Keratinocyte (primary cell): ENCODE data around the gene VPS37C. TPM values are rescaled to one million over a fixed set of nuclear protein-coding genes. Genes with fewer than 3 reads are reported as not detected.
"Not testable (repeated sequence)": the region's sequence is repeated elsewhere in the genome, so short reads cannot be mapped to it uniquely, and the experiment has no call there.

Source experiments
- DNase-seq: peaks from one replicate; pipeline ENCODE4 v3.0.0-alpha.2; 2011; ENCODE audit warnings: low read depth, missing footprints, low spot score
- FAIRE-seq: peaks from 2 replicates; lab custom pipeline; 2011; peaks lifted over from hg19 to GRCh38; lab: Jason Lieb, UNC
- H2AFZ ChIP-seq: 2 replicates; pipeline ENCODE4 v1.6.0; 2012; ENCODE audit warnings: low read length, control low read depth, inconsistent platforms; ENCODE audit not compliant: control insufficient read depth
- H3K27ac ChIP-seq: 2 replicates; pipeline ENCODE4 v1.5.1; 2011; ENCODE audit warnings: low read length; ENCODE audit not compliant: control insufficient read depth, insufficient read depth
- H3K27me3 ChIP-seq: 3 replicates; pipeline ENCODE4 v1.6.0; 2011; ENCODE audit warnings: low read length; ENCODE audit not compliant: control insufficient read depth, insufficient read depth; ENCODE audit errors: extremely low read depth
- H3K36me3 ChIP-seq, 2 experiments: 2 replicates in 1 of 2; 3 replicates in 1 of 2; pipeline ENCODE4 v1.5.1; 2011; ENCODE audit warnings: low read length in 2 of 2, mild to moderate bottlenecking in 1 of 2; ENCODE audit not compliant: control insufficient read depth in 2 of 2, insufficient read depth in 2 of 2; ENCODE audit errors: extremely low read depth in 1 of 2
- H3K4me1 ChIP-seq: 3 replicates; pipeline ENCODE4 v1.5.1; 2011; ENCODE audit warnings: low read length; ENCODE audit not compliant: control insufficient read depth, insufficient read depth; ENCODE audit errors: extremely low read depth
- H3K4me2 ChIP-seq: 3 replicates; pipeline ENCODE4 v1.6.0; 2011; ENCODE audit warnings: low read depth, low read length; ENCODE audit not compliant: control insufficient read depth, insufficient read depth; ENCODE audit errors: extremely low read depth
- H3K4me3 ChIP-seq, 3 experiments: fragments of 200-600 bp in 1 of 3; sonication (generic) in 1 of 3; 2 replicates in 2 of 3; 3 replicates in 1 of 3; pipeline ENCODE4 v1.5.1; 2011 to 2016; ENCODE audit warnings: low read length in 3 of 3, mild to moderate bottlenecking in 3 of 3, control low read depth in 2 of 3, inconsistent platforms in 1 of 3, low read depth in 1 of 3, mixed read lengths in 1 of 3, mixed run types in 1 of 3, moderate library complexity in 1 of 3; ENCODE audit not compliant: control insufficient read depth in 2 of 3, insufficient read depth in 2 of 3; ENCODE audit errors: extremely low read depth in 1 of 3
- H3K79me2 ChIP-seq: 2 replicates; pipeline ENCODE4 v1.6.0; 2012; ENCODE audit warnings: low read length; ENCODE audit not compliant: control insufficient read depth, insufficient read depth
- H3K9ac ChIP-seq: 3 replicates; pipeline ENCODE4 v1.6.0; 2011; ENCODE audit warnings: low read length; ENCODE audit not compliant: control insufficient read depth, insufficient read depth; ENCODE audit errors: extremely low read depth
- H3K9me1 ChIP-seq: 3 replicates; pipeline ENCODE4 v1.6.0; 2011; ENCODE audit warnings: low read length; ENCODE audit not compliant: control insufficient read depth, insufficient read depth; ENCODE audit errors: extremely low read depth
- H3K9me3 ChIP-seq: 2 replicates; pipeline ENCODE4 v1.5.1; 2012; ENCODE audit warnings: low read depth, low read length; ENCODE audit not compliant: control insufficient read depth
- H4K20me1 ChIP-seq: 3 replicates; pipeline ENCODE4 v1.6.0; 2011; ENCODE audit warnings: low read length; ENCODE audit not compliant: control insufficient read depth, insufficient read depth; ENCODE audit errors: extremely low read depth
- CTCF ChIP-seq, 3 experiments: IDR thresholded peaks in 1 of 3; conservative IDR thresholded peaks in 1 of 3; optimal IDR thresholded peaks in 1 of 3; 2 replicates in 2 of 3; 3 replicates in 1 of 3; pipeline versions ENCODE3 to v1.5.1; 2011; ENCODE audit warnings: low read length in 3 of 3, mild to moderate bottlenecking in 3 of 3, moderate library complexity in 2 of 3, control low read depth in 1 of 3, inconsistent platforms in 1 of 3; ENCODE audit not compliant: insufficient read depth in 2 of 3; ENCODE audit errors: extremely low read depth in 1 of 3
- EZH2 ChIP-seq: IDR thresholded peaks from one replicate; pipeline ENCODE4 v1.6.1; 2012; ENCODE audit warnings: inconsistent platforms, mild to moderate bottlenecking, low read length, moderate library complexity
- dilution Hi-C: fragments of 300-500 bp; cut with MboI; formaldehyde crosslinking; loops from one replicate; pipeline ENCODE4 v1.7.0; 2020; ENCODE audit warnings: low sequenced_read_pairs; ENCODE audit not compliant: extremely low pct_ligation_motif_present
- polyA plus RNA-seq, 5 experiments: library from polyadenylated mRNA; depleted of rRNA in 3 of 5; stranded (reverse) in 3 of 5; stranded (forward) in 1 of 5; unstranded in 1 of 5; fragments of >200 nt; gene quantifications; 1 replicate in 1 of 5; 2 replicates in 3 of 5; 3 replicates in 1 of 5; pipeline versions ENCODE4 v1.2.1 to v1.2.3, GENCODE V29; 2011 to 2012; ENCODE audit warnings: missing spikeins in 2 of 5, low read depth in 1 of 5, low replicate concordance in 1 of 5

Gene VPS37C
- polyA plus RNA-seq, 1 donor (not counting 4 experiments of a cell fraction or from before 2014, with no cell fraction given), result 8.0 TPM

DNA sequence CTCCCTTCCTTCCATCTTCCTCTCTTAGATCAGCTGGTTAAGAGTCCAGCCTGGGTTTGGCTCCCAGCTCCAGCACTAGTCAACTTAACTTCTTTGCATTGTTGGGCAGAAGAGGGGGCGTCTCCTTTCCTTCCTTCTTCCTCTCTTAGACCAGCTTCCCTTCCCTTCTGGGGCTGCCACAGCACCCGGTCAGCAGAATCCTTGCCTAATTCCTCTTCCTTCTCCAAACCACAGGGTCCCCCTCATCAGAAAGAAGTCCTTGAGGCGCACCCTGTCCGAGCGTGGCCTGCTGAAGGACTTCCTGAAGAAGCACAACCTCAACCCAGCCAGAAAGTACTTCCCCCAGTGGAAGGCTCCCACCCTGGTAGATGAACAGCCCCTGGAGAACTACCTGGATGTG, 42.6 kb upstream of the VPS37C start:
- H4K20me1 ChIP-seq, H3K27me3 ChIP-seq, FAIRE-seq, DNase-seq, H3K4me3 ChIP-seq, H3K4me2 ChIP-seq, H3K9me1 ChIP-seq, H3K27ac ChIP-seq, H3K36me3 ChIP-seq, H3K4me1 ChIP-seq, H3K9ac ChIP-seq, H2AFZ ChIP-seq, dilution Hi-C loops, H3K79me2 ChIP-seq, H3K9me3 ChIP-seq: not testable (repeated sequence)

- H2AFZ ChIP-seq, H3K27me3 ChIP-seq, H3K27ac ChIP-seq, H3K4me3 ChIP-seq, H3K79me2 ChIP-seq, H3K9me3 ChIP-seq, H3K4me2 ChIP-seq, H3K9ac ChIP-seq, FAIRE-seq, DNase-seq, H3K36me3 ChIP-seq, H4K20me1 ChIP-seq, H3K9me1 ChIP-seq, H3K4me1 ChIP-seq, dilution Hi-C loops: not testable (repeated sequence)
Observed at GRCh38 chr11:61202950-61203746, 41.9 kb upstream of the VPS37C start, which contains the start of gene PGA3. PGA3 (plus strand) TSS chr11:61203515; CDS start chr11:61203565, 50 bp downstream.

- TF ChIP-seq EZH2 (no peak), CTCF (optimal IDR thresholded peaks at IDR 0.05 in 1 of 3, IDR thresholded peaks at IDR 0.05 in 1 of 3, conservative IDR thresholded peaks at IDR 0.05 in 1 of 3; ENCODE audit: extremely low read depth in 1 of 3, insufficient read depth in 2 of 3, low read length in 3 of 3) (no peak)
- Histone ChIP-seq H3K4me3 (no peak overlapping the region), H3K79me2 (no peaks in the 10 kb centered on the region), H3K4me2 (no peak overlapping the region), H3K36me3 (no peaks in the 10 kb centered on the region), H3K9me1 (no peaks in the 10 kb centered on the region), H3K27me3 (peaks cover 7% of the 10 kb centered on the region), H3K27ac (no peak overlapping the region), H3K4me1 (no peaks in the 10 kb centered on the region), H3K9me3 (no peaks in the 10 kb centered on the region), H3K9ac (no peak overlapping the region), H4K20me1 (no peaks in the 10 kb centered on the region), H2AFZ (no peak overlapping the region)
- no peak for FAIRE-seq
- dilution Hi-C loops, result no loop called here
- DNase-seq, result no peak
Observed at GRCh38 chr11:61201476-61201875, 40.2 kb upstream of the VPS37C start.
